Superior temporal gyrus (tissue), 1 donor: ENCODE measurements around the gene GATA6.

Source experiments
- DNase-seq: peaks from one replicate; pipeline ENCODE4 v3.0.0-alpha.2; 2016; ENCODE audit errors: extremely low spot score

Gene GATA6

DNA sequence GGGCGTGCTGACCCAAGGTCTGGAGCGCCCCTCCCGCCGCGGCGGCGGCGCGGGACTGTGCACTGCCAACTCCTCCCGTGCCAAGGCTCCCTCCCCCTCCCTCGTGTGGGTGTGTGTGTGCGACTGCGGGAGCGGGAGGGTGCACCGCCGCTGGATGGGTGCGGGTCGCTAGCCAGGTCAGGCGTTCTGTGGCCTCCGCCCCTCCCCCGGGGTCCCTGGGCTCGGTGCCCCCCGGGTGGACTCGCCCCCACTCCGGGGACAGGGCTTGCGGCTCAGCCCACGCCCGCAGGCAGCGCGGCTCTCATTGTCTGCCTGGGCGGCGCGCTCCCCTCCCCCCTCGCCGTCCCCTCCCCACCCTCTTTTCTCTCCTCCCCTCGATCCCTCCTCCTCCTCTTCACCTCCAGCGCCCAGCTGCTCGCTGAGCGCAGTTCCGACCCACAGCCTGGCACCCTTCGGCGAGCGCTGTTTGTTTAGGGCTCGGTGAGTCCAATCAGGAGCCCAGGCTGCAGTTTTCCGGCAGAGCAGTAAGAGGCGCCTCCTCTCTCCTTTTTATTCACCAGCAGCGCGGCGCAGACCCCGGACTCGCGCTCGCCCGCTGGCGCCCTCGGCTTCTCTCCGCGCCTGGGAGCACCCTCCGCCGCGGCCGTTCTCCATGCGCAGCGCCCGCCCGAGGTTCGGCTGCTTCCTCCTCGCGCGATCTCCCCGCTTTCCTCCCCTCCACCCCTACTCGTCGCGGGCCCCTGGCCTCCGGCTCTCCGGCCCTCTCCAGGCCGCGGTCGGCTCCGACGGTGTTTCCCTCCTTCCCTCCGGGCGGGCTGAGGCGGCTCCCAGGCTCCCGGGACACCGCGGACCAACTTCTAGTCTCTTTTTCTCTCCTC, at the start of gene GATA6:
Gene GATA6 (plus strand): TSS at position 579 of the 878 bp plus-strand sequence. CDS start 1,556 bp downstream, outside the sequence.
- no peak for DNase-seq

DNA sequence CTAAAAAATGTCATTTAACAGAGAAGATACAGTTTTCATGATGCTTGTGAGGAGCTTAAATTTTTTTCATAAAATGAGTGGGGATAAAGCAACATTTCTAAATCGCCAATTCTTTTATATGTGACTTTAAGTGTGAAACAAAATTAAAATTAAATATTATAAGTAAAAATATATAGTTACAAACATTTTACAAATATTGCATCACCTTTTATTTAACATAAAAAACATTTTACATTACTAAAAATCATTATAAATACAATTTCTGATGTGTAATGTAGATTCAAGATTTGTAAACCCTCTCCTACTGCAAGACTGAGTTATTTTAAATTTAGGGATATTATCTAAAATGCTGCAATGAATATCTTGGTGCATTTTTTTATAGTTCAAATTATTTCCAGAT, 44.4 kb upstream of the GATA6 start:
- DNase-seq = no peak

DNA sequence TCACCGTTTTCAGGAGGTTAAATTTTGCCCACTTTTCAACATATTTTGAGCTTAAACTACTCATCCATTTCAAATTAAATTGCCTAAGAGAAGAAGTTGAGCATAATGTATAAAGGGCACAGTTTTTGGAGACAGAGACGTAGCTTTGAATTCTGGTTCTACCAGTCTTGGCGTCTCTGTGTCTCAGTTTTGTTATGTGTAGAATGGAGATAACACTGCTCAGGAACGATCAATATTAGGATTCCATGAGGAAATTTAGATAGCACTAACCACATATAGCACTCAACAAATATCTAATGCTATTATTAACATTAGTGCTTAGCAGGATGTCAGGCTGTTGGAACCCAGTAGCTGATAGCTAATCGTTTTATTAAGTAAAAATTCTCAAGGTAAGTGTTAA, 40.4 kb upstream of the GATA6 start:
- no peak for DNase-seq

DNA sequence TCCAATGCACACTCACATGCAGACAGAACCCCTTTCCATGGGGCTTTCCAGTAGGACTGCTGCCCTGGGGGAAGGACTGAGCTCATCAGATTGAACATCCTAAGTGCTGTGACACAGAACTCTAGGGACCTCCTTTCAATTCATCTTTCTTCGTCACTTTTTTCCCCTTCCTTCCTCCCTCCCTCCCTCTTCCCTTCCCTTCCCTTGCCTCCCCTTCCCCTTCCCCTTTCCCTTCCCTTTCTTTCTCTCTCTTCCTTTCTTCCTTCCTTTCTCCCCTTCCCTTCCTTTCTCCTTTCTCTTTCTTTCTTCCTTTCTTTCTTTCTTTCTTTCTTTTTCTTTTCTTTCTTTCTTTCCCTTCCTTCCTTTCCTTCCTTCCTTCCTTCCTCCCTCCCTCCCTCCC, 39.6 kb upstream of the GATA6 start:
- DNase-seq = no peak

DNA sequence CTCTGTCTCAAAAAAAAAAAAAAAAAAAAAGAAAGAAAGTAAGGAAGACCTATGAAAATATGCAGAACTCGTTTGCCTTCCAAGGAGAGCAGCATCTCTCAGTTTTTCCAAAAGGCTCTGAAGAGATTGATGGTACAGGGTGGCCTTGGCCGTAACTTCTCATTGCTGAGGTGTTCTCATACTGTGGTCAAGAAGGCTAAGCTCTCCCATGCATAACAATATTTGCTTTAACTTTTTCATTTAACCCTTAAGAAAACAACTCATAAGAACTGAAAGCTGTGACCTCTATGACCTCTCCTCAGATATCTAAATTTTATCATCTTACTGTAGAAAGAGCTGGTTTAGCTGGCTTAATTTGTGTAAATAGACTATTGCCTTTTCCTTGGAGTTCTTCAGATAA, 37.1 kb upstream of the GATA6 start:
- no peak for DNase-seq

DNA sequence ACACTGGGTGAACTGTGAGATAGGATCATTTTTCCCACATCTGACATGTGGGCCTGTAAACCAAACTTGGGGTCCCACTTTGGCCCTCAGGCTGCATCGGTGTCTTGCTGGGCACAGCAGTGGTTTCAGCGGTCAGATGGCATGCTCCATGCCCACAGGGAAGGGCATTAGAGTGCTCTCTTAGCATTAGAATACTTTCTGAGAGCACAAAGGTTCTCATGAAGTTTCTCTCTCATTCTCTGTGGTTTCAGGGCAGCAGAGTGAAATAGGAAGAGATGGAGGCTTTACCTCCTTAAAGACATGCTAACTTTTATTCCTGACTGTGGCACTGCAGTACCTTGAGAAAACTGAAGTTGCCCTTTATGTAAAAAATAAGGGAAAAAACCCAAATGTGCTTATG, 36.6 kb upstream of the GATA6 start:
- no peak for DNase-seq

DNA sequence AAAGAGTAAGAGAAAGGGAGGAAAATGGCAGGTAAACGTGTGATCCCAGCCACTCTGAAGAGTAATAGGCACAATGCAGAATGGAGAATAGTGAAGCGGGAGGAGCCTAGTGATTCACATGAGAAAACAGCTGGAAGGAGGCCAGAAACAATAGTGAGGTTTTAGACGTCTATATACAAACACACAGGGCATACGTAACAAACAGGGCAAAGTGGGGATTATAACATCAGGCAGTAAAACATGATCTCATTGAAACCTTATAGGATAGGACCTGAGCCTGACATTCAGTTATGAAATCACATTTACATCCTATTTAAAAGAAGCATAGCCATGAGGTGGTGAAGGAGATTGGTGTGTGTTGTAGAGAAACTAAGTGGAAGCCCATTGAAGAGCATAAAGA, 33.0 kb upstream of the GATA6 start:
- no peak for DNase-seq

DNA sequence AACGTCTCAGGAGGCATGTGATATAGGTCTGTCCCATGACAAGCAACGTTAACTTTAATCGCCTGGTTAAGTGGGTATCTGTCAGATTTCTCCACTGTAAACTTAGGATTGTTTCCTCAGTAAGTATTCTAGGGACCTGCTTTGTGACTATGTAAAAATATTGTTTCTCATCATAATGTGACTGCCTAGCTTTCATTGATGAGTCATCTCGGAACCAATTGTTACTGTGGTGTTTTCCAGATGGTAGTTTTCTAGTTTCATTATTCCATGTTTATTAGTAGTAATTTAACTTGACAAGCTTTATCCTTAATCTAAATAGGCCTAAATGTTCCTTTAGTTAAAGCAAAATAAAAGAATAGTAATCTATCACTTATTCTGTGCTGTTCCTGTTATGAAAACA, 28.2 kb upstream of the GATA6 start:
- no peak for DNase-seq

DNA sequence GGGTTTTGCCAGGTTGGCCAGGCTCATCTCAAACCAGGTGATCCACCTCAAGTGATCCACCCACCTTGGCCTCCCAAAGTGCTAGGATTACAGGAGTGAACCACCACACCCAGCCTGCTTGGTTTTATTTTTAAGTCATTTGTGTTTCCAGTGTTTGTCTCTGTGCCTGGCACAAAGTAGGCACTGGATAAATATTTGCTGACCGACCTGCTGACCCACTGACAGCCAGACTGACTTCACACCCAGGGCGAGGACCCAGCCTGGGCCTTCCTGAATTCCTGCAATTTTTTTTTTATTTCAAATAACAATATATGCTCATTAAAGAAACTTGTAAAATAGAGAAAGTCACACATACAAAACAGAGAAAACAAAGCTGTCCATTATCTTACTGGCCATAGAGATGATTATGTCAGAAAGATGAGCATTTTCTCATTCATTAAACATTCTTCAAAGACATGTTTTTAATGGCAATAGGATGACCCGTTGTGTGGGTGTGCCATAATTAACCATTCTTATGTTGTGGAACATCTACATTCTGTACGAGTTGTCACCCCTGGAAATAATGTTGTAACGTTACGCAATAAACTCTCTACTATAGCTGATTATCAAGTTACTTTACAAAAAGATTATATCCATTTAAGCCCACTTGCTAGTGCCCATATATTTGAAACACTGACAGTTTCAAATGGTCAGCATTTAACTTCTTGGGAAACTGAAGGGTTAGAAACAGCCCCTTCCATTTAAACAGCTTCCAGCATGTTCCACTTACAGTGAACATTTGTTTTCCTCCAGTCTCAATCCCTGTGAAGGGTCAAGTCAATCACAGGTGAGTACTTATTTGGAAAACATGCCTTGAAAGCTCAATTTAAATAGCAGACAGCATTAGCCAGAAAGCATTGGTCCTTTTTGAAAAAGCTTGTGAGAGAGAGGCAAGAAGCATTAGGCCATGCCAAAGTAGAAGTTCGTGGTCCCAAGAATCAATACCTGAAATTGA, 25.7 kb upstream of the GATA6 start:
- DNase-seq = no peak

DNA sequence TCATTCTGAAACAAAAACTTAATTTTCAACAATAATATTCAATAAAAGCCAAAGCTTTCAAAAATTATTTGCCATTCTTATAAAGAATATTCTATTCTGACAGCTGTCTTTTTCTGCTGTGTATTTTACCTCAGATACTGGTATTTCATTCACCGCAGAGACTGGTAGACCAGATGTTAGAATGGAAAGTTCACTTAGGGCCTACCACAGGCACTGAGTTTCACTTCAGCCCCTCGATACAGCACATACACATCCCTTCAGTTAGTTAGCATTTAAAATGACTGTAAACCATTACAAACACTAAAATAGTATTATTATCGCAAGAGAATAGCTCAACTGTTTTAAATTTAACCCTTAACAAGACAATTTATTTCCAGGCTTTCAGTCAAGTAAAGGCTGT, 24.2 kb upstream of the GATA6 start:
- no peak for DNase-seq

DNA sequence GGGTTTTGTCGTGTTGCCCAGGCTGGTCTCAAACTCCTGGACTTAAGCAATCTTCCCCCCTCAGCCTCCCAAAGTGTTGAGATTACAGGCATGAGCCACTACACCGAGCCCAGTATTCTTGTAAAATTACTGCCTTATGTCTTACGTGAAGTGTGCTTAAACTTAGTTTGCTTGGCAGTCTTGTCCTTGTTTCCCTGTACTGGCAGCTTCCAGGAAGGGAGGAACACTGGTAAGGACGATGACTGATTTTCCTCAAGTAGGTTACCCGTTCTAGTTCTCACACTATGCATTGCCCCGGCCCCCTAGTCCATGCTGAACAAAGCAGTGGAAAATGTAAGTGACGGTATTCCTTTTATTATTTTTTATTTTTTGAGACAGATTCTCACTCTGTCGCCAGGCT, 19.7 kb upstream of the GATA6 start:
- no peak for DNase-seq

DNA sequence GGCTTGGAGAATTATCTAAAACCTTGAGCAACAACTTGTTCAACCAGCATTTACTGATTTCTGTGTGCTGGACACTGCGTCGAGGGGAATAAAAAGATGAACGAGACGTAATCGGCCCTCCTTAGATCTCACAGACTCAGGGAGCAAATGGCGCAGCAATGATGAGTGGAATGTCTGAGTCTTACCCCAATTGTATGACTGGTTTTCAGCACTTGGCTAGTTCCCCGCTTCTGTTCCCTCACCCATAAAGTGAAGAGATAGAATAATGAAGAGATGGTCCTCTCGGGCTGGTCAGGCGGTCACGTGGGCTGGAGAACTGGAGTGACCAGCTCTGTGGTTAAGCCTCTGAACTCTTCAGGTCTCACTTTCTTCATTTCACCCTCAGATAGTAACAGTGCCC, 17.3 kb upstream of the GATA6 start:
- no peak for DNase-seq

DNA sequence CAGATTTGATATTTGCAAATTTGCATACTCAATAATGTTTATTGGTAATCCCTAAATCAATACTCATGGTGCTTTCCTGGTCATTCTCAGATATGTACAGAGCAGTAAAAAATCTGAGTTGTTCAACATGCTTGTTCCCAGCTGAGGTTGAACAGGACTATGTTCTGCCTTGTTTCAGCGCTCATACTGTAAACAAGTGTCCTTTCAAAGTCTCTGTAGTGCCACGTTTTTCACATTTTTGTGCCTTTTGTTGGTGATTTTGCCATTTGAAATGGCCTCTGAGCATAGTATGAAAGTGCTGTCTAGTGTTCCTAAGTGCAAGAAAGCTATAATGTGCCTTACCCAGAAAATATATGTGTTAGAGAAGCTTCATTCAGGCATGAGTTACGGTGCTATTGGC, 16.0 kb upstream of the GATA6 start:
- DNase-seq = no peak

DNA sequence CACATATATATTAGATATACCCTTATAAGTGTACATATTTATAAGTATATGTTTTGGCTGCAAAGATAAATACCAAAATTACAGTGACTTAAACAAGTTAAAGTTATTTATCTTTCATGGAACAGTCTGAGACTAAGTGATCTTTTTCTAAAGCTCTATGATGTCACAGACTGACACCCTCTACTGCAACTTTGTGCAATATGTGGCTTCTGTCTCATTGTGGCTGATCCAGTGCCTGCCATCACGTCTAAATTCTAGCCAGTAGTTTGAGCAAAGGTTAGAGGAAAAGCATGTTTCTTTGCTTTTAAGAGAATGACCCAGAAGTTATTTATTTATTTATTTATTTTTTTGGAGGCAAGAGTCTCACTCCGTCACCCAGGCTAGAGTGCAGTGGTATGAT, 13.8 kb upstream of the GATA6 start:
- DNase-seq = no peak

DNA sequence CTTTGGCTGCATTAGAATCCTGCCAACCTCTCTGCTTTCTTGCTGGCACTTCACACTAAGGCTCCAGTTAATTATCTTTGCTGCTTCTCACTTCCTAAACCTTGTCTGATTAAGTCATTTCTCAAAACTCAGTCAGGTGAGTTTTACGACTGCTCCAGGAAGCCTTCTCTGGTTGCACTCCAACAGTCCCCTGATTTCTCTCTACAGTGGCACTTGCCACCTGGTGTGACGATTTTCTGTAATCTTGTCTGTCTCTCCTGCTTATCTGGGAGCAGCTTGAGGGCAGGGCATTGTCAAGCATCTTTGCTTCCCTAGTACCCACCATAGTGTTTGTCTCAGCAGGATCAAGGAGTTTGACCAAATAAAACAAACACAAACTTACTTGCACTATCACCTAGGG, 10.4 kb upstream of the GATA6 start:
- no peak for DNase-seq

DNA sequence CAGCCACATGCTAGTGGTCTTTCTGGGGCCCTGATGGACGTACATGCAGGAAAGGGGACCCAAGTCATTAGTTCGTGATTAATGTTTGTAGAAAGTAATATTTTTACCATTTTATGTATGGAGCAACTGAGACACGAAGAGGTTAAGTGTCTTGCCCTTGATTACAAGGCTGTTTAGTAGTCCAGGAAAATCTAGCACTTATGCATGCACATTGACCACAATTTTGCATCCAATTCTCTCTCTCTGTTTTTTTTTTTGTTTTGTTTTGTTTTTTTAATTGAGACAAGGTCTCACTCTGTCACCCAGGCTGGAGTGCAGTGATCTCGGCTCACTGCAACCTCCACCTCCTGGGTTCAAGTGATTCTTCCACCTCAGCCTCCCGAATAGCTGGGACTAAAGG, 8.3 kb upstream of the GATA6 start:
- DNase-seq = no peak

DNA sequence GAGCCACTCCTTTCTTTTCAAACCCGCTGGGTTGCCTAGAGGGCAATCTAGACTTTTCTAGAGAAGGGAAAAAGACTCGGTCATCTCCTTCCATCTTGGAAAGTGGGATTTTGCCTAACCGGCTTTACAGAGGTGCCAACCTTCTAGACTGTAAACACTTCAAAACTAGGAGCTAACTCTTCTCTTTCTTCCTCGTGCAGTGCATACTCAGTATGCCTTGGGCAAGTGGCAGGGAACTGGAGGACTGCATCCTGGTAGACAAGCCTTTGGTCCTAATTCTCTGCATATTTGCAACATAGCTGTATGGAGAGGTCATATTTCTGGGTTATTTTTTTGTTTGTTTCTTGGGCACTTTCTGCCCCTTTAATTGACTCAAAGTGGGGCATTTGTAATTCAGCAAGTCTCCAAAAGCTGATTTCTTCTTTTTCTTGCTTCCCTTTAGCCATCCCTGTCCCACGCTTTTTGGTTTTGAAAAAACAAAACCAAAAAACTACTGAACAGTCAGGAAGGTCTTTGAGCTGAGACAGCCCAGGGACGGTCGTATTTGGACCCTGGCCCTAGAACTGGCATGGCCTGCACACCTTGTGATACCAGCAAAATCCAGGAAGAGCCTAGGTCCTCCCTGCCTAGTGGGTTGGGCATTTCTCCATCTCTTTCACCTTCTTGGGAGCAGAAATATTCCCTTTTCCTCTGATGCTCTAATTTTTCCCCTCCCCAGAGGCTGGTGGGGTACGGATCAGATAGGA, 5.8 kb upstream of the GATA6 start:
- no peak for DNase-seq

DNA sequence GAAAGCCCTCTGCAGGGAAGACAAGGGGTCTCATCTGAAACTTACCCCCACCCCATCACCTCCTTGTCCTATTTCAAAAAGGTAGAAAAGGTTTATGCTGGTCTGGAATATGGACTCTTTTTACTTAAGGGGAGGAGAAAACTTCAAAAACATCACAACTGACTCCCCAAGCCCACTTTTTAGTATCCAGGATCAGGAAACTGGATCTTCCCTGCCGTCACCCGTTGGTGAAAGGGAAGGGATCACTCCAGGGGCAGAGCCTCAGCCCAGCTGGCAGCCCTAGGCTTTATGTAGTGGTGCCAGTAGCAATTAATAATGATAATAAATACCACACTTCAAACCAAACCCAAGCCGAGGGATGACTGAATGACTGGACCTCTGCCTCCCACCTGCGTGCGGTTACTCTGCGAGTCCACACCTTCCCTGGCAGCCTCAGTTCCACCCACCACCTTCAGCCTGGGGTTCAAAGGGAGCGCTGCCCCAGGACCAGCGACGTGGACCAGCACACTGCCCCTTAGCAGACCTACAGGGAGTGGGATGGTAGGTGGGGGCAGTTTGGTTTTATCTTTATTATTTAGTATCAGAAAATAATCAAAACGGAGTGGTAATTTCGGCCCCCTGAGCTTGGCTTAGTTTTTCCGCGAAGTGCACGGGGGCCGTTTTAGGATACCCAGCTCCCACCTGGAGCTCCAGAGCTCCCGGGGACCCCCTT, 4.9 kb upstream of the GATA6 start:
- no peak for DNase-seq

DNA sequence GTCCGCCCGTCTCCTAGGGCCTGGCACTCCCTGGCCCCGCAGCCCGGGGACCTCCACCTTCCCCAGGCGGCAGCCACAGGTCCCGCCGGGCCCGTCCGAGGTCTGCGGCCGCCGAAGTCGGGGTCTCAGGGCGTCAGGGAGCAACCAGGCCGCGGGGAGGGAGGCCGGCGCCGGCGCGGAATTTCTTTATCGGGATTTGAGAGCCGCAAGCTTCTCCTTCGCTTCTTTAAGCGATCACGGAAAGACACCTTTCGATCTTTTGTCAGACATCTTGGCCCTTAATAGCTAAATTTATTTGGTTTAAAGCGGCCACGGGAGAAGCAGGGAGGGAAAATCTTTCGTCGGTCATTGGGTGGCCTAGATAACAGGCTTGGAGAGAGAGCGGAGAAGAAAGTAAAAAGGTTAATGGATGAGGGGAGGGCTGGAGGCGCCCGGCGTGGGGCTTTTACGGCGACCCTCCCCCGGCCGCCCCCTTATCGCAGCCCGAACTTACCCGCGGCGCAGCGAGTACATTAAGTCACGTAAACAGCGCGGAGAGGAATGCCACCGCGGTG, 4.3 kb upstream of the GATA6 start:
- DNase-seq = no peak

DNA sequence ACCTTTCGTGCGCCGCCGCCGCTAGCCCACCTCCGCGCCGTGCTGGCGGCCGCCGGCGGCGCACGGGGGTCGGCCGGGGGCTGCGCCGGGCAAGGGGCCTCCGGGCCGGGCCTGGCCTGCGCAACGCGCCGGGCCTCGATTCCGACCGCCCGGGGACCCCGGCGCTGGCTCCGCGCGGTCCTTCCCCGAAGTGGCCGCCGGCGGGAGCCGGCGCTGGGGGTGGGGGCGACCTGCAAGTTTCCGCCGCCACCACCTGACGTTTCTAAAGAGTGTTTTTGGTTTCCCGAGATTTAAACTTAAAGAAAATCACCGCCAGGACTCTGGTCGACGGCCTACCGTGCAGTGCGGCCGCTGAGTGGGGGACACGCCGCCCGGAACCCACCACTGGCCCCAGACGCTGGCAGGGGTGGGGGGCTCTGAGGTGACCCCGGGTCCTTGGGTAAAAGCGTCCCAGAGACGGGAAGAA, 3.8 kb upstream of the GATA6 start:
- no peak for DNase-seq
